Measurements from ENCODE around the gene KRTAP10-3.
"Not testable (repeated sequence)": the region's sequence is repeated elsewhere in the genome, so short reads cannot be mapped to it uniquely, and the experiment has no call there.

The KRTAP10-3 gene

DNA sequence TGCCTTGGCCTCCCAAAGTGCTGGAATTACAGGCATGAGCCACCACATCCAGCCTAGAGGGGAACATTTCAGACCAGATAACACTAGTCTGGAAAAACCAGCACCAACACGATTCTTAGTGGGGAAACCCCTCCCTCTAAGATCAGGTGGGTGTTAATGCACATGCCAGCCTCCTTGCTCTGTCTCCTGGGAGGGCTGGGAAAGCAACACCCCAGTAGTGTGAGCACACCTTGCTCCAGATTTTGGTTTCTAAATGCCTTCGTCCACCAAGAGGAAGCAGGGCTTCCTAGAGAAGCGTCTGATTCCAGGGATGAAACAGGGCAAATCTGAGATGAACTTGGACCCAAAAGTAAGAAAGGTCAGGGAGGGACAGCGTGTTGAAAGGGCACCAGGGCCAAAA is 12.7 kb upstream of the KRTAP10-3 start:
- no peak for DNase-seq (ENCODE audit: low spot score)

DNA sequence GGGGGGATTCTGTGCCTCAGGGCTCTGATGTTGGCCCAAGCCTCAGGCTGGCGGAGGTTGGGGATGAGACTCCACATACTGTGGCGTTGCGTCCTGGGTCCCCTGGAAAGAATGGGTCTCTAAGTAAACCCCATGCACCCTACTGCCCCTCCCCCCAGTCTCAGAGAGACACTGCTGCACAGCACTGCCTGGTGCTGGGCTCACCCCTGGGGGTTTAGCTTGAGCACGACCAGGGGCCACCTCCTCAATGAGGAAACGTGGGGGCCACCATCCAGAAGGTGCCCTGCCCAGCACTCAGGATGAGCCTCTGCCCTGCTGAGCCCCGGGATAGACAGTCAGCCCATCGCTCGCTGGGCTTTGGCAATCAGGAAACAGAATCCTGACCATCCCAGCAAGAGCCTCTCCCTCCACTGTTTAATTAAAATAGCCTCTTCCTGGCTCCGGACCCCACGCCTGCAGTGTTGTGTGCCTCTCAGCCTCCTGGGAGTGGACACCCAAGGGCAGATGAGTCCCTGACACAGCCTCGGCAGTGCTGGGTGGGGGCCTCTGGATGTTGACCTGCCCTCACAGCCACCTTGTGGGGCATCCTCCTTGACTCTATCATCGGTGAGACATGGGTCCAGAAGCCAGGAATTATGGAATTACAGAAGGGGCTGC is 11.4 kb upstream of the KRTAP10-3 start:
- no peak for DNase-seq (ENCODE audit: low spot score)

DNA sequence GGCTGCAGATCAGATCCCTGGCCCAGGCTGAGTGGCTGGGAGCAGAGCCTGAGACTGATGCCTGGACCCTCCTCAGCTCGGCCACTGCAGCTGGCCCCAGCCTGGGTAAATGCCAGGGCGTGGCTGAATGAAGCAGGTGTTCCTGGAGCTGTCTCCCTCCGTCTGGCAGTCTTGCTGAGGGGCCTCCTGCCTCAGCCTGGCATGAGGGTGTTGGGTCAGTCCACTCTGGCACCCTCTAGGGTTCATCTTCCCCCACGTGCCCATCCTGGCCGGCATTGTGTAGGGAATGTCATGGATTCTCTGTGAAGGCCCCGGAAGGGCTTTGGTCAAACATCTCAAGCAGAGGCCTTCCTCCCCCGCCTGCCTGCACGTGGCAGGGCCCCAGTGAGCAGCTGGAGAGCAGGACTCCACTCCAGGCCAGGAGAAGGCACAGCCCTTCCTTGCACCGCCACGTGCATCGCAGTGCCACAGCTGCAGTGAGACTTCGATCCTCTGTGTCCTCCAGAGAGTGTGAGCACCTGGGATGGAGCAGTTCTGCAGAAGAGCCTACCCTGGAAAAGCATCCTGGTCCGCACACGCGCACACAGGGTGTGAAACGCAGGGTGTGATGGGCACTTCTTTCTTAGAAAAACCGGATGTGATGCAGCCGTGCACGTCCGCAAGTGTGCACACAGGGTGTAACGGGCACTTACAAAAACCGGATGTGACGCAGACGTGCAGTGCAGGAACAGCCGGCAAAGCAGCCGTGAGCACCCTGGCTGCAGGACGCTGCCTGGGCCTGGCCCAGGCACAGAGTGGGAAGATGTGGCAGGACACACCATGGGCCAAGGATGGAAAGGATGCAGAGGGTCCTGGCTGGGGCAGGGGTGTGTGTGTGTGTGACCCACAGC is 10.3 kb upstream of the KRTAP10-3 start:
- no peak for DNase-seq (ENCODE audit: low spot score)

DNA sequence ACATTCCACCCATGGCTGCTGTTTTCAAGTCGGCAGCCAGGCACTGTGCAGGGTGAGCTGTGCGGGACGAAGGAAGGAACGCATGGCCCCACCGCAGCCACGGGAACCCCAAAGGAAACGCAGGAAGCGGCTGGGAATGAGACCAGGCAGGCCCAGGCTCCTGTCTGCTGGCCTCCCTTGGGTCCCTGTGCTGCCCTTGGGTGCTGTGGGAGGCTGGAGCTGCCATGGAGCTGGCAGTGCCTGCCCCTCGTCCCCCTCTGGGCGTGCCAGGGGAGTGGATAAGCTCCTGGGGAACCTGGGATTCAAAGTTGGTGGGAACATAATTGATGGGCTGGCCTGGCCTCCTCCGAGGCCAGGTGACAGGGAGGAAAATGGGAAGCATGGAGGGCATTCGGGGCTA is 9.7 kb upstream of the KRTAP10-3 start:
- no peak for DNase-seq (ENCODE audit: low spot score)

DNA sequence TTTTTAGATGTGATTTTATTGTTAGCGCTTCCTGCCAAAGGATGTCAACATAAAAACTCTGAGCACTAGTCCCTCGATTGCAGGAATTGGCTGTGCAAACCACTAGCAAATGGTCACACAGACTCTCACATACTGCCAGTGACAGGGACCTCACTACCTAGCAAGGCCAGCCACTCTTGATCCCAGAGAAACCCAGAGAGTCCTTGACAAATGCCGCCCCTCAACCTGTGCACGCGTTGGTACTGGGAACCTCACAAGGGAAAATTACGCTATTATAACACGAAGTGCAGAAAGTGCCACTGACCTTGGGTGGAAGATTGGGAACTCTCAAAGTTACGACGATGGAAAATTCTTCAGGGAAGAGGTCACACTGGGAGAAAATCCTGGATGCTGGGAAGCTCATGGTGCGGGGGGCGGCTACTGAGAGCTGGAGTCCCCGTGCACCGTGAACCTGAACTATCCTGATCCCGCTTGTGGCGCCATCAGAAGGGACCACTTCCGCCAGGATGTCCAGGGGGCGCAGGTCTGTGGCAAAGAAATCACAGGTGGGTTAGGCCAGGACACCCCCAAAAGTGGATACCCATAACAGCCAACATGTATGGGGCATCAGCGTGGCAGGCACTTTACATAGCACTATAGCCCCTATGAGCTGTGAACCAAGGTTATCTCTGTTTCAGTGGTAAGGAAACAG is 9.0 kb upstream of the KRTAP10-3 start:
- DNase-seq (ENCODE audit: low spot score) = no peak

DNA sequence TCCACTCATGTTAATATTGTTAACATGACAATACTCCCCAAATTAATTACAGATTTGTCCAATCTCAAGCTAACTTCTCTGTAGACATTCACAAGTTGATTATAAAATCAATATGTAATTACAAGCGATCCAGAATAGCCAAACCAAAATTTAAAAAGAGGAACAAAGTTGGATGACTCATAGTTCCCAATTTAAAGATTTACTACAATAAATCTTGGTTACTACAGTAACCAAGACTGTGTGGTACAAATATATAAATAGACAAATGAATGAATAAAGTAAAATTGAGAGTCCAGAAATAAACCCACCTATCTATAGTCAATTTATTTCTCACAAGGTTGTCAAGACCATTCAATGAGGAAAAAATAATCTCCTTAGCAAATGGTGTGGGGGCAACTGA is 7.8 kb upstream of the KRTAP10-3 start:
- DNase-seq (ENCODE audit: low spot score) = no peak

DNA sequence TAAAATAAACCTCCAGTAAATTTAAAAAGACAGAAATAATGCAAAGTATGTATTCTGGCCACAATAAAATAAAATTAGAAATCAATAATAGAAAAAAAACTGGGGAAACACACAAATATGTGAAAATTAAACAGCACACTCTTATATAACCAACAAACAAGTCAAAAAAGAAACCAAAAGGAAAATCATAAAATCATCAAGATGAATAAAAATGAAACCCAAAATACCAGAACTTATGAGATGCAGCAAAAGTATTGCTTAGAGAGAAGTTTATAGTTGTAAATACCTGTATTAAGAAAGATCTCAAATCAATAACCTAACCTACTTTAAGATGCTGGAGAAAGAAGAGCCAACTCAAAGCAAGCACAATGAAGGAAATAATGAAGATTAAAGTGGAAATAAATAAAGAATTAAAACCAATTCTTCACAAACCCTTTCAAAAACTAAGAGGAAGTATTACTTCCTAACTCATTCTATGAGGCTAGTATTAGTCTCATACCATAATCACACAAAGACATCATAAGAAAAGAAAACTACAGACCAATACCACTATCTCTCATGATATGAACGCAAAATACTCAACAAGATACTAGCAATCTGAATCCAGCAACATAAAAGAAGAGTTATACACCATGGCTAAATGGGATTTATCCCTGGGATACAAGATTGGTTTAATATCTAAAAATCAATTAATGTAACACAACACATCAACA is 6.4 kb upstream of the KRTAP10-3 start:
- no peak for DNase-seq (ENCODE audit: low spot score)

DNA sequence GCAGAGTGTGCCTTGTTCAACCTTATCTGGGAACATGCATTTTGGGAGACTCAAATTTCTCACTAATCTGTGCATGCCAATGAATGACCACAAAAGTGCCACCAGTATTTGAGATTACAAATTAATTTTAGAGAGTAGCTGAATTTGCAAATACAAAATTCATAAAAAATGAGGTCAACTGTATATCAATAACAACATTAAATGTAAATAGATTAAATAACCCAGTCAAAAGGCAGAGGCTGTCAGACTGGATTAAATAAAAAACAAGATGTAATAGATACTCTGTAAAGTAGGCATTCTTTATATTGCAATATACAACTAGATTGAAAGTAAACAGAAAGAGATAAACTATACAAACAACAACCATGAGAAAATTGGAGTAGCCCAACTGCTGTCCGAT is 5.5 kb upstream of the KRTAP10-3 start:
- no peak for DNase-seq (ENCODE audit: low spot score)

DNA sequence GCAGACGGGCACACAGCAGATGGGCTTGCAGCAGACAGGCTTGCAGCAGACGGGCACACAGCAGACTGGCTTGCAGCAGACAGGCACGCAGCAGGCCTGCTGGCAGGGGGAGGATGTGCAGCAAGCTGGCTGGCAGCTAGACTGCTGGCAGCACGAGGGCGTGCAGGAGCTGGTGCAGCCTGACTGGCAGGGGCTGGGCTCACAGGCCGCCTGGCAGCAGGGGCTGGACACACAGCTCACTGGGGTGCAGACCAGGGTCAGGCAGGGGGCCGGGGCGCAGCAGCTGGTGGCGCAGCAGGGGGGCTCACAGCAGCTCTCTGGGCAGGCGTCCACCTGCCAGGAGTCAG is 293 bp downstream of the KRTAP10-3 start:
- not testable (repeated sequence) for DNase-seq (ENCODE audit: low spot score)

DNA sequence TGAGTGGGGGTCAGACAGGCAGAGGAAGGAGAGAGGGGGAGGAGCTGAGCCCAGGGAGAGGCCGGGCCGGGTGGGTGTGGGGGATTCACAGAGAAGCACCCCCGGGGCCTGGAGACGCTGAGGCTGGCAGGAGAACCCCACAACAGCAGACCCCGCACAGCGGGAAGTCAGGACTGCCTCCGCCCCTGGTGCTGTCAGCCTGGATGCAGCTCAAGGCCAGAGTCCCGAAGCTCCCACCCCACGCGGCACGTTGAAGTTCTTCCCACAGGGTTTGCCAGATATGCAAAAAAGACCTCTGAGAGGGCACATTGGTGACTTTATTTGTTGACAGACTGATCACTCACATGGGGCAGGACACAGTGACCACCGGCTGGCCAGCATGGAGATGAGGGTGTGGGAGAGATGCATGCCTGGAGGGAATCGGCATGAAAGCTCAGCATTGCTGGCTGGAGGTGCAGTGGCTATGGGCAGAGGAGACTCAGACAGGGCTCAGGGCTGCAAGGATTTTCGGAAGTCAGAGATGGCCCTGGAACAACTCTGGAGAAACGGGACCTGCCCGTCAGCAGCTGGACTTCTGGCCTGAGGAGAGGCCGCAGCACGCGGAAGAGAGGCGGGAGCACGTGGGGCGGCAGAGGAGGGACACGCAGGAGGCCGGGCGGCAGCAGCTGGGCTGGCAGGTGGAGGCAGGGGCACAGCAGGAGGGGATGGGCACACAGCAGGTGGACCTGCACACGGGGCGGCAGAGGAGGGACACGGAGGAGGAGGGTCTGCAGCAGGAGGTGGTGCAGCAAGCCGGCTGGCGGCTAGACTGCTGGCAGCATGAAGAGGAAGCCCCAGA is 885 bp downstream of the KRTAP10-3 start:
- DNase-seq (ENCODE audit: low spot score) = no peak

DNA sequence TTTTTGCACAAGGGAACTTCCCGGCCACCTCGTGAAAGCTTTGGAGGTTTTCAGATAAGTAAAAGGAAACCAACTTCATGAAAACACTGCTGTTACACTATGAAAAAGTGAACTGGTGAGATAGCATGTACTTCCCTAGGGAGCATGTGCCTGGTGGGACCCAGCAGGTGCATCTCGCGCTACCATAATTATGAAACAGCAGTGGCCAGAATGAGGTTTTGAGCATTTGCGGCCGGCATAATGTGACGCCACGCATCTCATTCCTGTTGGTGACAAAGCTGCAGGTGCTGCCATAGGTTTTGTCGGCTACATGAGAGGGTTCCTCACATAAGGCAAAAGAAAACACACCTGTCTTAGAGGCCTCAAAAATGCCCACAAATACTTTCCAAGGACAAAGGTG is 1.7 kb downstream of the KRTAP10-3 start:
- no peak for DNase-seq (ENCODE audit: low spot score)

DNA sequence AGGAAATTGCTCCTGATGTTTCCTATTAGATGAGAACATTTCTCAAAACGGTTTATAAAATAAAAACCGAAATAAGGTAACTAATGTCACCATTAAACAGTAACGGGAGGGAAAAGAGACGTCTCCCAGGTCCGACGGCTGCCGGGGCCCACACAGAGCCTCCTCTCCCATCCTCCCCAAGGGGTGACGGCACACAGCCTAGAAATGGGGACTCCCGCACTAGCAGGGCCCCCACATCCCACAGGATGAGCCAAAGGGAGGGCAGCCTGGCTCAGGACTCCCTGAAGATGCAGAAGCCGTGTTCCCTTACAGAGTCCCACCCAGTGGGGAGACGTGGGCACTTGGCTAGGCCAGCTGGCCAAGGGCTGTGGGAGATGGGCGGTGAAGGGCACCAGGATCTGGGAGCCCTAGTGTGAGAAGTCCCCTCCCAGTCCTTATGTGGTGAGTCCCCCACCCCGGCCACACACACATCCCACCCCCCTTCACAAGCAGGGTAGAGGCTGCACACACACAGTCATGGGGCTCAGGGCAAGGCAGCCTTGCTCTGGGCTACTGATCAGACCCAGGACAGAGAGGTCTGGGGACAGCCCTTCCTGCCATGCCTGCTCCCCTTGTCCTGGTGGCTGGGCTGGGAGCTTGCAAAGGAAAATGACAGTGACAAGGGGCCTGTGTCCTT is 3.3 kb downstream of the KRTAP10-3 start:
- DNase-seq (ENCODE audit: low spot score) = no peak

DNA sequence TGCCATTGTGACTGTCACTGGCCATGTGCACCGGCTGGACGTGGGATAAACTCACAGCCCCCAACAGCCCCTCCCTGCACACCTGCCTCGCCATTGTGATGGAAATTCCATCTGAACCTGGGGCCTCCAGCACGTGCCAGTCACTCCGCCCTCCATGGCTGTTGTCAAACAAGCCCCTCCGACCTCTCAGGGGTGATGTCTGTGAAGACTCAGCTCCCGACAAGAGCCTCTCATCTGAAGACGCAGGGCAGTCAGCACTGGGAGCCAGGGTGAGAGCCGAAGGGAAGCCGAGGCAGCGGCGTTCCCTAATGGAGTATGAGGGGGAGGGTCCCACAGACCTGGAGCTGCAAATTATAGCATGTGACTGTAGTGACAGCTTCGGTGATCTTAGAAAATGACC is 5.9 kb downstream of the KRTAP10-3 start:
- DNase-seq (ENCODE audit: low spot score) = no peak

DNA sequence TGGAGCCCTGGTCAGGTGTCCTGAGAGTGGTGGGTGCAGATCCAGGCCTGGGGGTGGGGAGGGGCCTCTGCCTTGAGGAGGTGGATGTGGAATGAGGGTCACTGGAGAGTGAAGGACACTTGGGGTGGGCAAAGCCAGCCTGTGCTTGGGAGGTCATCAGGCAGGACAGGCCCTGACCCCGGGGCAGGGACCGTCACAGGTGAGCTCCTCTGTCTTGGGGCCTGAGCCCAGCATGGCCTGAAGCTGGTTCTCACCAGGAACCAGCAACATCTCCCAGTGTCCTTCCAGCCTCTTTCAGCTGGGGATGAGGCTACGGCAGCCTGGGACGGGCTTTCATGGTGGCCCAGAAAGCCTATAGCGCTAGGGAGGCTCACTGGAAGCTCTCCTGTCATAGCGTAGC is 6.5 kb downstream of the KRTAP10-3 start:
- no peak for DNase-seq (ENCODE audit: low spot score)

DNA sequence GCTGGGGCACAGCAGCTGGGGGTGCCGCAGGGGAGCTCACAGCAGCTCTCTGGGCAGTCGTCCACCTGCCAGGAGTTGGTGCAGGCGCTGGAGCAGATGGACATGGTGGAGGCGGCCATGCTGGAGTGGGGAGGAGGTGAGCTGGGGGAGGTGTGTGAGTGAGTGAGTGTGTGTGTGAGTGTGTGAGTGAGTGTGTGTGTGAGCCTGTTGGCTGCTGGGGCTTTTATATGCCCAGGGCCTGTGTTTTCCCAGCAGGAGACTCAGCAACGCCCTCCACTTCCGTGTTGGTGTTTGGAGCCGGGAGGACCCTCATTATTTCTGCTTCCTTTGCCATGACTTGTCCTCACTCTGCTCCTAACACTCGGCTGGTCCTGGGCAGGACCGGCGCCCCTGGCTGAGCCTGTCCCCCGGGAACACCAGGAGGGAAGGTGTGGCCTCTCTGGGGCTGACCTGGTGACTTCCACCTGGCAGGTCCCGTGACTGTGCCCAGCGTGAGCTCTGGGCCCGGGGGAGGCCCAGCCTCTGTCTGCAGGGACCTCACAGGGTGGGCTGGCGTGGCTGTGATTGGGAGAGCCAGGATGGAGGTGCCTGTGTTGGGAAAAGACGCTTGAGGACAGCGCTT is 7.1 kb downstream of the KRTAP10-3 start, which contains the start of gene KRTAP10-2:
Gene KRTAP10-2, minus strand, starts transcription at position 166 of the 622 bp plus-strand sequence. Its CDS starts 47 bp downstream, at position 119.
- DNase-seq (ENCODE audit: low spot score) = no peak

DNA sequence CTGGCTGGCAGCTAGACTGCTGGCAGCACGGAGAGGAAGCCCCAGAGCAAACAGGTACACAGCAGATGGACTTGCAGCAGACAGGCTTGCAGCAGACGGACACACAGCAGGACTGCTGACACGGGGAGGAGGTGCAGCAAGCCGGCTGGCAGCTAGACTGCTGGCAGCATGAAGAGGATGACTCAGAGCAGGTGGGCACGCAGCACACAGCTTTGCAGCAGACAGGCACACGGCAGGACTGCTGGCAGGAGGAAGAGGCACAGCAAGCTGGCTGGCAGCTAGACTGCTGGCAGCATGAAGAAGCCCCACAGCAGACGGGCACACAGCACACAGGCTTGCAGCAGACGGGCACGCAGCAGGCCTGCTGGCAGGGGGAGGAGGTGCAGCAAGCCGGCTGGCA is 7.8 kb downstream of the KRTAP10-3 start:
- DNase-seq (ENCODE audit: low spot score) = no peak

DNA sequence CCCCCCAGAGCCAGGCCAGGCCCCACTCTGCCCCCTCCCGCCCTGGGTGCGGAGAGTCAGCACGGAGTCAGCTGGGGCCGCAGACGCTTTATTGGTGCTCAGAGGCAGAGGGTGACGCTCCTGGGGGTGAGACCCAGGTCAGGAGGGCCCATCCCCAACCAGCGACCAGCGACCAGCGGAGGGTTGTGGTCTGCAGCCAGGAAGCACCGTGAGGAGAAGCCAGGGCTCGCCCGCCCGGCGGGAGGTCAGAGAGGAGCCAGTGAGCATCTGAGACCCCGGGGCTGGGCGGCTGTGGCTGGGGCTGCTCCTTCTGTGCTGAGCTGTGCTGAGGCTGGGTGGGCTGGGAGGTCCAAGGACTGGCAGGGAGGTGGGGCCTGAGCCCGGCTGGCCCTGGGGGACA is 8.3 kb downstream of the KRTAP10-3 start:
- not testable (repeated sequence) for DNase-seq (ENCODE audit: low spot score)

DNA sequence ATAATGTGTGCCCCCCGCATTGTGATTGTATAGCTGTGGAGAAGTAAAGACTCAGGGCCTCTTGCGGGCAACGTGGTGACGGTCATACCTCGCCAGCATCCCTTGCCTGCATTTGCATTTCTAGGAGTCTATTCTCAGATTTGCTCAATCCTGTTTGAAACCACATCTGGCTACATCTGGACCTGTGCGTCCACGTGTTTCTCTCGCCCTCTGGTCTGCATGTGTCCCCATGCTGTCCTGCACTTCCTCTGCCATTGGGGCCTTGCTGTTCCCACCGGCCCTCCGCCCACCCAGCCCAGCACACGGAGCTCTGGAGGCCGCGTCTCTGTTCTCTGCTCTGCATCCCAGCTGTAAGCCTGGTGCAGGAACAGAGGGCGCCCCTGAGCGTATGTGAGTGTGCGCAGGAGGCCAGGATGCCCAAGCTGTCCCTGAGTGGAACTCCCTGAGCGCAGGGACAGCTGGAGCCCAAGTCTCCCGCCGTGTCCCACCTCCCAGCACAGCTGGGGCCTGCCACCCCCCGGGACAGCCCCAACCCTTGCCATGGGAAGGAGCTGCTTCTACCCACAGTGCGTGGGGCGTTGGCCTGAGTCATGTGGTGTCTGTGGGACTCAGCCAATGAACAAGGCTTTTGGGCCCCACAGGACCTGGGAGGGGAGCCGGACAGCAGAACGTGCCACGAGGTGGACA is 8.9 kb downstream of the KRTAP10-3 start:
- no peak for DNase-seq (ENCODE audit: low spot score)

DNA sequence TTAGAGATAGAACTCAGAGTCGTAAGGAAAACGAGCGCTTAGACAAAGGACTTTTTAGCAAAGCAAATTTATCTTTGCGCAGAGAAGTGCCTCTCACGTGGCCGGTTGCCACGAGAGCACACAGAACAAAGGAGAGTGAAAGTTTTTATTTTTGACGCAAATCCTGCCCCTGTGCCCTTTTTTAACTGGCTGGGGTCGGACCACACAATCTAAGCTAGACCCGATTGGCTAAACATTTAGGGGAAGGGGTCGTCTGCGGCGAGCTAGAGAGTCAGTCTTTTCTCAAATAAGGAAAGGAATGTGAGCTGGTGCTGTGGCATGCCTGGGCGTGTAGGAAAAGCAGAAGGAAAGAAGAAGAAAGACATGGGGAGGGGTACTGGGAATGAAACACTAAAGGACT is 9.7 kb downstream of the KRTAP10-3 start:
- no peak for DNase-seq (ENCODE audit: low spot score)

DNA sequence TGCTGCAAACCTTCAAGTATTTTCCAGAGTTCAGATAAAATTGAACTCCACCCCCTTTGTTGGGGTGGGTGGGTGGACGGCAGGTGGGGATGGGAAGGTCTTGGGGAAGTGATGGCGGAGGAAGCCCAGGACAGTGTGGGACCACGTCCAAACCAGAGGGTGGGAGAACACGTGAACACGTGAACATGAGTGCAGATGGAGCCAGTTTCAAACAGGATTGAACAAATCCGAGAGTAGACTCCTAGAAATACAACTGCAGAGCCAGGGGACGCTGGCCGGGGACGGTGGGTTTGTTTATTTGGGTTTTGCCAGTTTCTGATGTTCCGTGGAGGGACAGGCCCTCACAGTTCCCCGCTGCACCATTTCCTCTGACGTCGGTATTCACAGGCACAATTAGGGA is 10.2 kb downstream of the KRTAP10-3 start:
- no peak for DNase-seq (ENCODE audit: low spot score)

Data from CD4-positive, alpha-beta T cell treated with Interleukin-6 at 100 ng/mL for 8 hours (primary cell).